ENCODE data around the gene SLC34A3.
"Not testable (repeated sequence)": the region's sequence is repeated elsewhere in the genome, so short reads cannot be mapped to it uniquely, and the experiment has no call there.

Gene SLC34A3

DNA sequence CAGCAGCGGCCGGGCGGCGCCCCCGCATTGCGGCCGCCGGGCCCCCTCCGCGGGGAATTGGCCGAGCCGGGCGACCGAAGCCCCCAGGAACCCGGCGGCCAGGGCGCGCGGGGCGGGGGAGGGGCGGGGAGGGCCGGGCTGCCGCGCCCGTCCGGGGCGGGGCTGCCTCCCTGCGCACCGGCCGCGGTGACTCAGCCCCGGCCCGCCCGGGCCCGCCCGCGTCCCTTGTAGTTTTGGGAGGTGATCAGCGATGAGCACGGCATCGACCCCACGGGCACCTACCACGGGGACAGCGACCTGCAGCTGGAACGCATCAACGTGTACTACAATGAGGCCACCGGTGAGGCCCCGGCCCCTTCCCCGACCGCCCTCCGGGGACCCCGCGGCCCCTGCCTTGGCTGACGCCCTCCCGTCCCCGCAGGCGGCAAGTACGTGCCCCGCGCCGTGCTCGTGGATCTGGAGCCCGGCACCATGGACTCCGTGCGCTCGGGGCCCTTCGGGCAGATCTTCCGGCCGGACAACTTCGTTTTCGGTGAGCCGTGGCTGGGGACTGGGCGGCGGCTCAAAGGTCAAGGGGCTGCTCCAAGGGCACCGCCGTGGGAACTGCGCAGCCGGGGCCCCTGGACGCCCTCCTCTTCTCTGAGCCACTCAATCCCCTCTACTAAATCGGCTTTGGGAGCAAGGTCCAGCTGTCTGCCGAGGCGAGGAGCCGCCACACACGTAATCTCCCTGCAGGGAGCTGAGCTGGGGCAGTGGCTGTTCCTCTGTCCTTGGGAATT lies 11.0 kb downstream of the SLC34A3 start:
- peak; percentile 36 to 55 for DNase-seq (ENCODE audit: low read depth in 1 of 2, low spot score in 1 of 2)

GRCh38 chr9:137242269-137243203 lies 11.8 kb downstream of the SLC34A3 start:
- no peak for DNase-seq (ENCODE audit: low read depth in 1 of 2, low spot score in 1 of 2)

DNA sequence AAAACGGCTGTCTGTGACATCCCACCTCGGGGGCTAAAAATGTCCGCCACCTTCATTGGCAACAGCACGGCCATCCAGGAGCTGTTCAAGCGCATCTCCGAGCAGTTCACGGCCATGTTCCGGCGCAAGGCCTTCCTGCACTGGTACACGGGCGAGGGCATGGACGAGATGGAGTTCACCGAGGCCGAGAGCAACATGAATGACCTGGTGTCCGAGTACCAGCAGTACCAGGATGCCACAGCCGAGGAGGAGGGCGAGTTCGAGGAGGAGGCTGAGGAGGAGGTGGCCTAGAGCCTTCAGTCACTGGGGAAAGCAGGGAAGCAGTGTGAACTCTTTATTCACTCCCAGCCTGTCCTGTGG lies 12.5 kb downstream of the SLC34A3 start:
- DNase-seq (ENCODE audit: low read depth in 1 of 2, low spot score in 1 of 2), result not testable (repeated sequence)

DNA sequence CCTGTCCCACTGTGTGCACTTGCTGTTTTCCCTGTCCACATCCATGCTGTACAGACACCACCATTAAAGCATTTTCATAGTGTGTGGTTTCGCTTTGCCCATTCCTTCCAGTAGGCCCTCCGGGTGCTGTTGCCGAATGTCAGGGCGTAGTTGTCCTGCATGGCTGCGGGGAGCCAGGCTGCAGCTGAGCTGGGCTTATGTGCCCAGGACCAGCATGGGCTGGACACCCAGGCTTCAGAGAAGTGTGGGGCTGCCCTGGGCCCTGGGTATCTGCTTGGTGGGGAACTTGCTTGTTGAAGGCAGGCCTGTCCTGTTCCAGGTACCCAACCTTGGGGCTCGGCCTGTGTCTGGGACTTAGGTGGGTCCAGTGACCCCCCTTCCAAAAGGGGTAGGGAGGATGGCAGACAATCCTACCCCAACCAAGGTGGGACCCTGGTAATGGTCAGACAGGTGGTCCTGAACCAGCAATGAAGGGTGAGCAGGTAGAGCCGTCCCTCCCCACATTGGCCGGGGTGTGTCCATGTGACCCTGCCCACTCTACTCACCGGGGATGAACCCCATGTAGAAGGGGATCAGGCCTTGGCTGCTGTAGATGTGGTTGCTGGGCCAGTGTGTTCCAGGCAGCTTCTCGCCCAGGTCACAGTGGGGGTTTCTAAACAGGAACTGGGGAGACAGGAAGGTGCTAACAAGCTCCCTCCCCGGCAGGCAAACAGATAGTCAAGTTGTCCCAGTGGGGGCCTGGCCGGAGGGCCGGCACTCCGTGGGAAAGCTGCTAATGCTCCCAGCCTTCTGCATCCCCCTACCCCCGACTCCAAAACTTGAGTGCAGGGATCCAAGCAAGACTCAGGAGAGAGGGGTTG lies 13.2 kb downstream of the SLC34A3 start:
- DNase-seq (ENCODE audit: low read depth in 1 of 2, low spot score in 1 of 2), result no peak

DNA sequence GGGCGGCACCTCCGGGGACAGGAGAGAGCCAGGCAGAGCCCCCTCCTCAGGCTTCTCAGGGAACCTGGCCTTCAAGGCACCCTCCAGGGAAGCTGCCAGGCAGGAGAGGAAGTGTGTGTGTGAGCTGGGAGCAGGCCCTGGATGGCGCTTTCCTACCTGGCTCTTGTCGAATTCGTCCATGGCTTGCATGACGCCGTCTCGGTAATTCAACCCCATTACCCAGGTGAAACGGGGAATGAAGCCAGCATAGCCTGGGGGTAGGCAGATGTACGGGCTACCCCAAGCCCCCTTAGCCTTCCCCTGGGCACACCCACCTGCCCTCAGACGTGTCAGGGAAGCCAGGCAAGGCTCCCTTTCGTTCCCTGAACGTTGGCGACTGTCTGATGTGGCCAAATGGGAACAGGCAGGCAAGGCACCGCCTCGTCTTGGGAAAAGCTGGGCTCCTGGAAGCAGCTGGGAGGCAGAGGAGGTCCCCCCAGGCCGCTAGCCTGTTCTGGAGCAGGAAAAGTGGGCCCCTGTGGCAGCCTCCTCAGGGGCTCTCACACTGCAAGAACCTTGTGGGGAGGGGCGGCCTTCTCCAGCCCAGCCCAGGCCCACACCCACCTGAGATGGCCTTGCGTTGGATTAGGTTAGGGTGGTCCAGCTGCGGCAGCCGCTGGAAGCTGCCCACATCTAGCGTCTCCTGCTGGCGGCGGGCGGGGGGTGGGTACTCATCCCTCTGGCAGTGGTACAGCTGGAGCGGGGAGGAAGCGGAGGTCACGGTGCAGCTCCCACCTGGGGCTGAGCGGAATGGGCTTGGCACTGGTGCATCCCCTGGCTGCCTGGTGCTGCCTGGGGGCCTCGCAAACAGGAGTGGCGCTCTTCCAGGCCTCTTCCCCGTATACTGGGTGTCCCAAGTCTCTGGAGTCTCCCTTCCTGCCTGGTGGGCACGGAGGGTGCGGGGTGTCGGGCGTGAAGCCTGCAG lies 14.1 kb downstream of the SLC34A3 start:
- DNase-seq (ENCODE audit: low read depth in 1 of 2, low spot score in 1 of 2), result no peak

DNA sequence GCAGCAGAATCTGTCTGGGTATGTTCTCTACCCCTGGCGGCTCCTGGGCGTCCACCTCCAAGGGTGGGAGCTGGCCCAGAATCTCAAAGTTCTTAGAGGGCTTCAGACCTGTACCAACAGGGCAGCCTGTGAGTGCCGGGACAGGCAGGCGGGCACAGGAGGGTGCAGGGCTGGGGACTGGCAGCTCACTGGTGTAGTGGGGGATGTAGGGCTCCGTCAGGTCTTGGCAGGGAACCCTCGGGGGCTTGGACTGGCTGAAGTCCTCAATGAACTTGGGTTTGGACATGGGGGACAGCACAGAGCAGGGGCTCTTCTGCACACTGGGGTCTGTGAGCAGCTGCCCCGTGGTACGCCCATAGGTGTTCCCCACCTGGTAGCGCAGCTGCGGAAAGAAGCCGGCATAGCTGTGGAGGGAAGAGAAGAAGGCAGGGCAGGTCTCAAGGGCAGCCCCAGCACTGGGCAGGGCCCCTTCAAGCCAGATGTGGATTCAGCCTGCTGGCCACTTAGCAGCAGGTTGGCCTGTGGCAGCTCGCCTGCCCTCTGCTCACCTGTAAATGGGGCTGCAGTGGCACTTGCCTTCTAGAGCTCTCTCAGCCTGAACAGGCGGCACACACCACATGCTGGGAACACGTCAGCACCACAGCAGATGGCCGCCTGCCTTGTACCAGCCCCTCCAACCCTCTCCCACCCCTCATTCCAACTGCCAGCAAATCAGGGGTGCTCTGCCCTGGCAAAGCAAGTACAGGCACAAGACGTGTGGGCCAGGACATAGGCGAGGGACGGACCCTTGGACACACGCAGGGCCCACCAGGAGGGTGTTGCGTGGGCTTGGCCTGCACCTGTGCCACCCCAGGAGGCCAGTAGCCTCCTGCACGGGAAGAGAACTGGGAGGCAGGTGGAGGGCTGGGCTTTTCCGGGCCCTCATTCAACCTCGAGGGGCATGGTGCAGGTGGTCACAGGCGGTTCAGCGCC lies 15.0 kb downstream of the SLC34A3 start:
- no peak for DNase-seq (ENCODE audit: low read depth in 1 of 2, low spot score in 1 of 2)

GRCh38 chr9:137247135-137247915 lies 16.6 kb downstream of the SLC34A3 start:
- no peak for DNase-seq (ENCODE audit: low read depth in 1 of 2, low spot score in 1 of 2)

DNA sequence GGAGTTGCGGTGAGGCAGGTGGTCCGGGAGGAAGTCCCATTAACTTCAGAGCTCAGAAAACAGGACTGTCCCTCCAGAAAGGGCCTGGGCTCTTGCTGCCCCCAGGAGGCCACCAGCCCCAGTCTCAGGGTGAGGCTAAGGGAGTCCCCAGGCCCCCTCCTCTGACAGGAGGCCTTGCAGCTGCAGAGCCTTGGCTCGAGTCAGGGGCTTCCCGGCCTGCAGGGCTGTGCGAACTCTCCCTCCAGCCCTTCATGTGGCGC lies 17.1 kb downstream of the SLC34A3 start:
- no peak for DNase-seq (ENCODE audit: low read depth in 1 of 2, low spot score in 1 of 2)

GRCh38 chr9:137250329-137251193 lies 19.9 kb downstream of the SLC34A3 start:
- no peak for DNase-seq (ENCODE audit: low read depth in 1 of 2, low spot score in 1 of 2)

DNA sequence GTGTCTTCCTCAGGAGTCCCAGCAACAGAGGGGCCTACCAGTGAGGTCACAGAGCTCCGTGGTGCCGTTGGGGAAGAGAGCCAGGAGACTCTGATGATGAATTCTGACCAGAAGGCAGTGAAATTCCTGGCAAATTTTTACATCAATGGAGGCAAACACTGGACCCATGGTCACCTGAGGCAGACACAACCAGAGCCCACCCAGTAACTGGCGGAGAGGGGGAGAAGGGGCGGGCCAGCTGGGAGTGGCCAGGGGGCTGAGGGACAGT lies 20.4 kb downstream of the SLC34A3 start, which contains the start of gene STPG3:
Gene STPG3, plus strand, starts transcription at position 93 of the 268 bp plus-strand sequence. Its CDS starts 1 bp downstream, at position 94.
- no peak for DNase-seq (ENCODE audit: low read depth in 1 of 2, low spot score in 1 of 2)

- no peak for DNase-seq (ENCODE audit: low read depth in 1 of 2, low spot score in 1 of 2)
Measured at GRCh38 chr9:137251490-137252268, 21.0 kb downstream of the SLC34A3 start.

GRCh38 chr9:137252555-137253506 lies 22.1 kb downstream of the SLC34A3 start:
- DNase-seq (ENCODE audit: low read depth in 1 of 2, low spot score in 1 of 2), result no peak

GRCh38 chr9:137253717-137254623 lies 23.3 kb downstream of the SLC34A3 start:
- no peak for DNase-seq (ENCODE audit: low read depth in 1 of 2, low spot score in 1 of 2)

DNA sequence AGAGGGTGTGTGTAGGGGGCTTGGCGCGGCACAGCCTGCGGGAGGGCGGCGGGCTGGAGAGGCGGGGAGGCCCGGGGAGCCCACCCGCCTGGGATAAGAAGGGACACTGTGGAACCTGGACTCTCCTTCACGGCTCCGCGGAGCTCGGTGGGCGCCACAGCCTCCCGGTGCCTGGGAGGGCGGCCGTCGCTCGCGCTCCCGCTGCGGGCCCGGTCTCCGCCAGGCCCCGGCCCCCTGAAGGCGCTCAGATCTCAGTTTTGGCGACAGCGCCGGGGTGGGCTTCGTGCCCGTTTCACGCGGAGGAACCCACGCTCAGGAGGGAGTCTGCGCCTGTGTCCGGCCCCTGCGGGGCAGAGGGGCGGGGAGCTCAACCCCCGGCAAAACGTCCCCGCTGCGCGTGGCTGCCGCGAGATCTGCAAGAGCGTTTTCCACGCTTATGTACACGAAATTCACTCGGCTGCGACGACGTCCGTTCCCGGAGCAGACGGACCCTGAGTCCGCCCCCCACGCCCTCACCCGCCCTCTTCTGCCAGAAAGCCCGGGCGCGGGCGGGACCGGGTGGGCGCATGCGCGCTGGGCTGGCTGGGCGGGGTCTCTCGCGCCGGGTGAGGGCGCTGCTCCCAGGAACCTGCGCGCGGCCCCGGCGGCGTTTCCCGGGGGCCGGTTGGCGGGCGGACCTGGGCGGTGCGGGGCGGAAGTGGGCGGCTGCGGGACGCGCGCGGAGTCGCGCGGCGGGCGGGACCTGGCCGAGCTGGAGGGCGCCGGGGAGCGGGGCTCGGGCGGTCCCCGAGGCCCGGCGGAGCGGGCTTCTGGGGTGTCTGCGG lies 24.1 kb downstream of the SLC34A3 start, which contains the start of gene NELFB:
Gene NELFB, plus strand, starts transcription at position 704 of the 824 bp plus-strand sequence.
- peak; percentile 93 to 94 for DNase-seq (ENCODE audit: low read depth in 1 of 2, low spot score in 1 of 2)

Measured in activated CD4-positive, alpha-beta T cell treated with anti-CD3 and anti-CD28 coated beads, Interleukin-2, amount 50 U/mL, for 24 hours (primary cell).